K562 (cell line): ENCODE measurements around the gene SYNPR. TPM values are rescaled to one million over a fixed set of nuclear protein-coding genes. Genes with fewer than 3 reads are reported as not detected.

Source experiments
- ATAC-seq: fragments of 200-7000 bp; cut with Tn5 transposase; 3 replicates; pipeline ENCODE4 v1.9.1; 2020; ENCODE audit warnings: moderate library complexity
- BruUV-seq: library from RNA; stranded (reverse); fragments of 400-500 nt; replicated peaks from 2 replicates; lab custom pipeline; 2021; lab: Mats Ljungman, UMichigan
- CTCF ChIA-PET: fragments of 300-600 bp; formaldehyde crosslinking; extraction: SDS; loops from one replicate; lab custom pipeline; 2021; ENCODE audit warnings: low intra/inter-chr PET ratio; lab: Yijun Ruan, JAX
- POLR2A ChIA-PET: fragments of 300-600, 350-650 bp; sonication (Branson Sonifier 250); formaldehyde crosslinking; extraction: SDS; loops from one replicate; lab custom pipeline; 2021; ENCODE audit warnings: antibody characterized with exemption, inconsistent platforms; lab: Yijun Ruan, JAX
- DNase-seq, 4 experiments: peaks; one replicate each; pipeline versions ENCODE4 v3.0.0 to v3.0.0-alpha.2; 2011 to 2018; ENCODE audit warnings: low spot score in 3 of 4, mixed read lengths in 3 of 4; ENCODE audit errors: extremely low read depth in 1 of 4
- FAIRE-seq: peaks from 2 replicates; lab custom pipeline; 2011; peaks lifted over from hg19 to GRCh38; lab: Jason Lieb, UNC
- H2AFZ ChIP-seq: 2 replicates; pipeline ENCODE4 v1.6.0; 2011; ENCODE audit warnings: low read depth, low read length, control low read depth, inconsistent platforms
- H3K27ac ChIP-seq: fragments of 200-600 bp; 3 replicates; pipeline ENCODE4 v1.8.0; 2011; ENCODE audit warnings: low read depth, mild to moderate bottlenecking, control low read depth, inconsistent platforms, low read length, moderate library complexity, mixed read lengths; ENCODE audit errors: extremely low read depth
- H3K27me3 ChIP-seq, 2 experiments: fragments of 300-600 bp in 1 of 2; 2 replicates in 1 of 2; 3 replicates in 1 of 2; pipeline versions ENCODE4 v1.6.0 to v1.8.0; 2011; ENCODE audit warnings: inconsistent platforms in 2 of 2, low read length in 2 of 2, mild to moderate bottlenecking in 1 of 2, mixed read lengths in 1 of 2, moderate library complexity in 1 of 2; ENCODE audit not compliant: control insufficient read depth in 2 of 2, insufficient read depth in 2 of 2
- H3K36me3 ChIP-seq: fragments of 300-600 bp; 3 replicates; pipeline ENCODE4 v1.8.0; 2011; ENCODE audit warnings: mild to moderate bottlenecking, low read length, inconsistent platforms; ENCODE audit not compliant: control insufficient read depth, insufficient read depth
- H3K4me1 ChIP-seq, 2 experiments: fragments of 200-600 bp in 1 of 2; replicated peaks in 1 of 2; 2 replicates in 1 of 2; 3 replicates in 1 of 2; pipeline versions ENCODE4 v1.5.1 to v1.8.0; 2011; ENCODE audit warnings: inconsistent platforms in 2 of 2, low read length in 2 of 2, mild to moderate bottlenecking in 1 of 2, mixed read lengths in 1 of 2, moderate library complexity in 1 of 2; ENCODE audit not compliant: control insufficient read depth in 2 of 2, insufficient read depth in 2 of 2
- H3K4me2 ChIP-seq: 2 replicates; pipeline ENCODE4 v1.6.1; 2011; ENCODE audit warnings: low read length, control low read depth, inconsistent platforms, mixed read lengths; ENCODE audit not compliant: insufficient read depth
- H3K4me3 ChIP-seq: fragments of 200-600 bp; sonication (generic), shearing (Covaris generic); 2 replicates; pipeline ENCODE4 v1.5.1; 2016; ENCODE audit warnings: control low read depth, inconsistent platforms
- H3K79me2 ChIP-seq: fragments of 200-600 bp; 3 replicates; pipeline ENCODE4 v1.8.0; 2011; ENCODE audit warnings: low read length, inconsistent platforms; ENCODE audit not compliant: control insufficient read depth, insufficient read depth
- H3K9ac ChIP-seq, 2 experiments: 2 replicates each; pipeline versions ENCODE4 v1.6.0 to v1.6.1; 2011; ENCODE audit warnings: low read depth in 2 of 2, low read length in 2 of 2, control low read depth in 1 of 2, inconsistent platforms in 1 of 2, mild to moderate bottlenecking in 1 of 2, mixed read lengths in 1 of 2; ENCODE audit not compliant: insufficient read depth in 1 of 2
- H3K9me1 ChIP-seq: one replicate; pipeline ENCODE4 v1.6.0; 2011; ENCODE audit warnings: inconsistent platforms, mild to moderate bottlenecking, low read length, moderate library complexity; ENCODE audit not compliant: control insufficient read depth, insufficient read depth
- H3K9me3 ChIP-seq: replicated peaks from 2 replicates; pipeline ENCODE4 v1.5.1; 2011; ENCODE audit warnings: low read depth, low read length, inconsistent platforms; ENCODE audit not compliant: control insufficient read depth, insufficient read depth
- H4K20me1 ChIP-seq: replicated peaks from 2 replicates; pipeline ENCODE4 v1.6.1; 2011; ENCODE audit warnings: low read length, inconsistent platforms, mixed read lengths; ENCODE audit not compliant: control insufficient read depth, insufficient read depth
- CCNT2 ChIP-seq: IDR thresholded peaks from 2 replicates; pipeline ENCODE4 v1.6.1; 2011; ENCODE audit warnings: borderline replicate concordance, low read depth, mild to moderate bottlenecking, moderate library complexity, mixed read lengths, low read length; ENCODE audit not compliant: insufficient read length; ENCODE audit errors: extremely low read depth
- MAFK ChIP-seq: IDR thresholded peaks from 2 replicates; pipeline ENCODE4 v1.6.1; 2011; ENCODE audit warnings: low read length, improper control_type of control experiment
- MEF2D ChIP-seq: conservative IDR thresholded peaks from 2 replicates; pipeline ENCODE4 v1.6.1; 2016; ENCODE audit warnings: low read depth, missing genetic modification characterization, missing compliant biosample characterization
- NFYB ChIP-seq: IDR thresholded peaks from 2 replicates; pipeline ENCODE4 v1.6.1; 2011; ENCODE audit warnings: mild to moderate bottlenecking, moderate library complexity; ENCODE audit not compliant: insufficient read length; ENCODE audit errors: extremely low read depth
- NR3C1 ChIP-seq: sonication (generic); formaldehyde crosslinking; IDR thresholded peaks from 2 replicates; pipeline ENCODE4 v1.8.1; 2022; ENCODE audit warnings: missing genetic modification reagents
- RAD21 ChIP-seq, 2 experiments: fragments of 250-450 bp in 1 of 2; fragments of 450-650 bp in 1 of 2; sonication (Bioruptor Pico) in 1 of 2; formaldehyde crosslinking in 1 of 2; IDR thresholded peaks in 1 of 2; conservative IDR thresholded peaks in 1 of 2; 2 replicates each; pipeline versions ENCODE4 v1.4.0 to v1.8.0; 2020 to 2022; ENCODE audit warnings: mild to moderate bottlenecking in 2 of 2, moderate library complexity in 1 of 2
- SIN3A ChIP-seq, 2 experiments: fragments of 150-350 bp in 1 of 2; IDR thresholded peaks; 2 replicates each; pipeline ENCODE4 v1.6.1; 2011 to 2016; ENCODE audit warnings: borderline replicate concordance in 2 of 2, low read depth in 2 of 2, low read length in 2 of 2, mild to moderate bottlenecking in 2 of 2, moderate library complexity in 2 of 2; ENCODE audit not compliant: control insufficient read depth in 1 of 2
- SP1 ChIP-seq: sonication (generic); formaldehyde crosslinking; IDR thresholded peaks from 2 replicates; pipeline ENCODE4 v1.8.1; 2022; ENCODE audit warnings: mild to moderate bottlenecking, missing genetic modification reagents
- U2AF1 ChIP-seq: fragments of 200-400 bp; formaldehyde crosslinking; optimal IDR thresholded peaks from 2 replicates; pipeline ENCODE3; 2017; ENCODE audit warnings: mild to moderate bottlenecking, low read depth, low read length, moderate library complexity
- ZNF175 ChIP-seq: fragments of 200-800 bp; sonication (Bioruptor generic); IDR thresholded peaks from 2 replicates; pipeline ENCODE4 v1.6.1; 2016; ENCODE audit warnings: low read depth, mild to moderate bottlenecking, missing genetic modification characterization, missing compliant biosample characterization
- ZNF707 ChIP-seq: fragments of 250-450 bp; sonication (Bioruptor Pico); conservative IDR thresholded peaks from 2 replicates; pipeline ENCODE4 v1.8.0; 2022; ENCODE audit warnings: inconsistent platforms, mild to moderate bottlenecking, moderate library complexity
- in situ Hi-C: fragments of 300-500 bp; cut with MboI; formaldehyde crosslinking; loops from 4 replicates; pipeline ENCODE4 v1.15.0; 2018; ENCODE audit warnings: inconsistent platforms, mixed read lengths
- intact Hi-C: fragments of 100-400 bp; cut with micrococcal nuclease; formaldehyde crosslinking; loops from 2 replicates; pipeline ENCODE4 v1.14.2; 2022
- polyA plus RNA-seq, 8 experiments: library from polyadenylated mRNA; depleted of rRNA in 4 of 8; stranded (reverse) in 5 of 8; unstranded in 3 of 8; fragments of >200 nt; fragmentation: Nextera tagmentation in 2 of 8; fragmentation: Illumina TruSeq in 1 of 8; extraction: Ambion mirVana in 2 of 8; extraction: Trizol in 1 of 8; gene quantifications; 2 replicates each; pipeline versions ENCODE4 v1.2.1 to v1.2.3, GENCODE V29; 2011 to 2014; ENCODE audit warnings: inconsistent platforms in 1 of 8, missing spikeins in 1 of 8
- total RNA-seq, 7 experiments: library from RNA; depleted of rRNA in 6 of 7; stranded (reverse); fragments of >200 nt in 6 of 7; fragmentation: Illumina TruSeq in 2 of 7; extraction: Trizol in 2 of 7; gene quantifications; 2 replicates each; pipeline versions ENCODE4 v1.2.1 to v1.2.3, GENCODE V29; 2011 to 2021; ENCODE audit warnings: low replicate concordance in 1 of 7
- TF ChIP-seq, protein P1 (sequence below), 3 experiments: fragments of 200-800 bp in 1 of 3; fragments of 250-450 bp in 1 of 3; fragments of 450-650 bp in 1 of 3; sonication (Bioruptor Pico) in 1 of 3; sonication (Bioruptor generic) in 1 of 3; formaldehyde crosslinking in 1 of 3; IDR thresholded peaks; 2 replicates each; pipeline versions ENCODE4 v1.6.1 to v1.8.0; 2016 to 2022; ENCODE audit warnings: mild to moderate bottlenecking in 2 of 3, missing genetic modification characterization in 2 of 3, missing compliant biosample characterization in 1 of 3, moderate library complexity in 1 of 3
- TF ChIP-seq, protein P2 (sequence below): fragments of 250-450 bp; sonication (Bioruptor Pico); IDR thresholded peaks from 2 replicates; pipeline ENCODE4 v1.4.0; 2020; ENCODE audit warnings: borderline replicate concordance
- TF ChIP-seq, protein P3 (sequence below): fragments of 450-650 bp; IDR thresholded peaks from 2 replicates; pipeline ENCODE4 v1.6.1; 2017; ENCODE audit warnings: antibody characterized with exemption

Gene SYNPR
- total and polyA plus RNA-seq, 9 of the 15 experiments (the other 6 are each of a cell fraction or from before 2014, with no cell fraction given) = not detected

- no peak overlapping the region for H2AFZ ChIP-seq
- no peaks in the 10 kb centered on the region for H3K9me3 ChIP-seq
- FAIRE-seq (no peak), DNase-seq (peak in 1 of 4 experiments; percentile 2), ATAC-seq (no peak)
- intact Hi-C loops (loop anchor here (10.0 kb wide), 1 partner anchor 308 kb away; no protein-coding TSS in a partner anchor), in situ Hi-C loops (no loop called here)
- no peaks in the 10 kb centered on the region for H3K4me1 ChIP-seq
- BruUV-seq = no TSS peak
- no peaks in the 10 kb centered on the region for H3K27me3 ChIP-seq
- H3K79me2 ChIP-seq = no peaks in the 10 kb centered on the region
- no peaks in the 10 kb centered on the region for H3K36me3 ChIP-seq
- ChIA-PET CTCF (interaction anchor here (1.4 kb wide), 1 partner anchor 313 kb away, joined by 3 read pairs; no protein-coding TSS in a partner anchor), POLR2A (no interaction called here)
- H3K4me3 ChIP-seq = no peak overlapping the region
- H3K9ac ChIP-seq = no peak overlapping the region
- no peaks in the 10 kb centered on the region for H3K9me1 ChIP-seq
- no peak overlapping the region for H3K27ac ChIP-seq
- H3K4me2 ChIP-seq = no peak overlapping the region
- no peaks in the 10 kb centered on the region for H4K20me1 ChIP-seq
- no peak for TF ChIP-seq NR3C1
- TF ChIP-seq, protein P1, sequence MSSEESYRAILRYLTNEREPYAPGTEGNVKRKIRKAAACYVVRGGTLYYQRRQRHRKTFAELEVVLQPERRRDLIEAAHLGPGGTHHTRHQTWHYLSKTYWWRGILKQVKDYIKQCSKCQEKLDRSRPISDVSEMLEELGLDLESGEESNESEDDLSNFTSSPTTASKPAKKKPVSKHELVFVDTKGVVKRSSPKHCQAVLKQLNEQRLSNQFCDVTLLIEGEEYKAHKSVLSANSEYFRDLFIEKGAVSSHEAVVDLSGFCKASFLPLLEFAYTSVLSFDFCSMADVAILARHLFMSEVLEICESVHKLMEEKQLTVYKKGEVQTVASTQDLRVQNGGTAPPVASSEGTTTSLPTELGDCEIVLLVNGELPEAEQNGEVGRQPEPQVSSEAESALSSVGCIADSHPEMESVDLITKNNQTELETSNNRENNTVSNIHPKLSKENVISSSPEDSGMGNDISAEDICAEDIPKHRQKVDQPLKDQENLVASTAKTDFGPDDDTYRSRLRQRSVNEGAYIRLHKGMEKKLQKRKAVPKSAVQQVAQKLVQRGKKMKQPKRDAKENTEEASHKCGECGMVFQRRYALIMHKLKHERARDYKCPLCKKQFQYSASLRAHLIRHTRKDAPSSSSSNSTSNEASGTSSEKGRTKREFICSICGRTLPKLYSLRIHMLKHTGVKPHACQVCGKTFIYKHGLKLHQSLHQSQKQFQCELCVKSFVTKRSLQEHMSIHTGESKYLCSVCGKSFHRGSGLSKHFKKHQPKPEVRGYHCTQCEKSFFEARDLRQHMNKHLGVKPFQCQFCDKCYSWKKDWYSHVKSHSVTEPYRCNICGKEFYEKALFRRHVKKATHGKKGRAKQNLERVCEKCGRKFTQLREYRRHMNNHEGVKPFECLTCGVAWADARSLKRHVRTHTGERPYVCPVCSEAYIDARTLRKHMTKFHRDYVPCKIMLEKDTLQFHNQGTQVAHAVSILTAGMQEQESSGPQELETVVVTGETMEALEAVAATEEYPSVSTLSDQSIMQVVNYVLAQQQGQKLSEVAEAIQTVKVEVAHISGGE (CRISPR knock-in tag; IDR thresholded peaks at IDR 0.05) = peak in 1 of 3 experiments; percentile 29; a peak in 1 of 6 replicates
- no peak for TF ChIP-seq NFYB
- no peak for TF ChIP-seq ZNF707 (CRISPR knock-in tag)
- TF ChIP-seq MEF2D (tag) = no peak
- TF ChIP-seq SIN3A (IDR thresholded peaks at IDR 0.05; ENCODE audit: borderline replicate concordance in 2 of 2, control insufficient read depth in 1 of 2, low read depth in 2 of 2, low read length in 2 of 2) = no peak
- no peak for TF ChIP-seq ZNF175 (CRISPR knock-in tag)
- peak in 1 of 2 experiments; percentile 12; a peak in 1 of 4 replicates for TF ChIP-seq RAD21 (CRISPR knock-in tag; conservative IDR thresholded peaks at IDR 0.05 in 1 of 2, IDR thresholded peaks at IDR 0.05 in 1 of 2)
- TF ChIP-seq U2AF1 = no peak
- no peak for TF ChIP-seq SP1
- TF ChIP-seq CCNT2 = no peak
- TF ChIP-seq, protein P2, sequence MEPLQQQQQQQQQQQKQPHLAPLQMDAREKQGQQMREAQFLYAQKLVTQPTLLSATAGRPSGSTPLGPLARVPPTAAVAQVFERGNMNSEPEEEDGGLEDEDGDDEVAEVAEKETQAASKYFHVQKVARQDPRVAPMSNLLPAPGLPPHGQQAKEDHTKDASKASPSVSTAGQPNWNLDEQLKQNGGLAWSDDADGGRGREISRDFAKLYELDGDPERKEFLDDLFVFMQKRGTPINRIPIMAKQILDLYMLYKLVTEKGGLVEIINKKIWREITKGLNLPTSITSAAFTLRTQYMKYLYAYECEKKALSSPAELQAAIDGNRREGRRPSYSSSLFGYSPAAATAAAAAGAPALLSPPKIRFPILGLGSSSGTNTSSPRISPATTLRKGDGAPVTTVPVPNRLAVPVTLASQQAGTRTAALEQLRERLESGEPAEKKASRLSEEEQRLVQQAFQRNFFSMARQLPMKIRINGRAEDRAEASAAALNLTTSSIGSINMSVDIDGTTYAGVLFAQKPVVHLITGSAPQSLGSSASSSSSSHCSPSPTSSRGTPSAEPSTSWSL (CRISPR knock-in tag) = no peak
- TF ChIP-seq, protein P3, sequence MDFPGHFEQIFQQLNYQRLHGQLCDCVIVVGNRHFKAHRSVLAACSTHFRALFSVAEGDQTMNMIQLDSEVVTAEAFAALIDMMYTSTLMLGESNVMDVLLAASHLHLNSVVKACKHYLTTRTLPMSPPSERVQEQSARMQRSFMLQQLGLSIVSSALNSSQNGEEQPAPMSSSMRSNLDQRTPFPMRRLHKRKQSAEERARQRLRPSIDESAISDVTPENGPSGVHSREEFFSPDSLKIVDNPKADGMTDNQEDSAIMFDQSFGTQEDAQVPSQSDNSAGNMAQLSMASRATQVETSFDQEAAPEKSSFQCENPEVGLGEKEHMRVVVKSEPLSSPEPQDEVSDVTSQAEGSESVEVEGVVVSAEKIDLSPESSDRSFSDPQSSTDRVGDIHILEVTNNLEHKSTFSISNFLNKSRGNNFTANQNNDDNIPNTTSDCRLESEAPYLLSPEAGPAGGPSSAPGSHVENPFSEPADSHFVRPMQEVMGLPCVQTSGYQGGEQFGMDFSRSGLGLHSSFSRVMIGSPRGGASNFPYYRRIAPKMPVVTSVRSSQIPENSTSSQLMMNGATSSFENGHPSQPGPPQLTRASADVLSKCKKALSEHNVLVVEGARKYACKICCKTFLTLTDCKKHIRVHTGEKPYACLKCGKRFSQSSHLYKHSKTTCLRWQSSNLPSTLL = no peak
- TF ChIP-seq MAFK = no peak
Measured at GRCh38 chr3:63662500-63662899, 384.4 kb downstream of the SYNPR start.
